GM12878 (cell line): ENCODE data around the gene GPR39.

Source experiments
- EGR1 ChIP-seq, 2 experiments: IDR thresholded peaks; 1 replicate in 1 of 2; 2 replicates in 1 of 2; pipeline ENCODE4 v1.6.1; 2011 to 2012; ENCODE audit warnings: low read depth in 2 of 2, low read length in 2 of 2, borderline replicate concordance in 1 of 2, mild to moderate bottlenecking in 1 of 2, moderate library complexity in 1 of 2
- LARP7 ChIP-seq: fragments of 450-650 bp; IDR thresholded peaks from 2 replicates; pipeline ENCODE4 v1.6.1; 2017; ENCODE audit warnings: mild to moderate bottlenecking
- NFYB ChIP-seq: IDR thresholded peaks from 2 replicates; pipeline ENCODE4 v1.6.1; 2011; ENCODE audit warnings: low read depth, mild to moderate bottlenecking, low read length, improper control_type of control experiment, moderate library complexity; ENCODE audit not compliant: insufficient read depth
- POLR2A ChIP-seq: IDR thresholded peaks from 2 replicates; pipeline ENCODE4 v1.6.1; 2011; ENCODE audit warnings: low read depth, mild to moderate bottlenecking, low read length
- RFX5 ChIP-seq: IDR thresholded peaks from 2 replicates; pipeline ENCODE4 v1.6.1; 2011; ENCODE audit warnings: low read depth, low read length, improper control_type of control experiment
- SRF ChIP-seq, 2 experiments: IDR thresholded peaks; 2 replicates each; pipeline ENCODE4 v1.6.1; 2011; ENCODE audit warnings: low read depth in 2 of 2, low read length in 2 of 2, mild to moderate bottlenecking in 1 of 2, moderate library complexity in 1 of 2
- TBL1XR1 ChIP-seq: IDR thresholded peaks from 2 replicates; pipeline ENCODE4 v1.6.1; 2012; ENCODE audit warnings: low read depth, low read length, improper control_type of control experiment
- ZNF384 ChIP-seq: IDR thresholded peaks from 2 replicates; pipeline ENCODE4 v1.6.1; 2012; ENCODE audit warnings: low read depth, mild to moderate bottlenecking, low read length, improper control_type of control experiment, borderline replicate concordance
- TF ChIP-seq, protein P1 (sequence below): fragments of 450-650 bp; IDR thresholded peaks from 2 replicates; pipeline ENCODE4 v1.6.1; 2016; ENCODE audit warnings: mild to moderate bottlenecking
- TF ChIP-seq, protein P2 (sequence below): fragments of 450-650 bp; IDR thresholded peaks from 2 replicates; pipeline ENCODE4 v1.6.1; 2014; ENCODE audit warnings: mild to moderate bottlenecking
- TF ChIP-seq, protein P3 (sequence below), 3 experiments: IDR thresholded peaks in 2 of 3; conservative IDR thresholded peaks in 1 of 3; 2 replicates each; pipeline ENCODE4 v1.5.1; 2011; ENCODE audit warnings: low read depth in 3 of 3, low read length in 3 of 3, mild to moderate bottlenecking in 3 of 3, control low read depth in 2 of 3, moderate library complexity in 2 of 3, inconsistent platforms in 1 of 3, mixed read lengths in 1 of 3; ENCODE audit not compliant: control insufficient read depth in 2 of 3, insufficient read depth in 1 of 3; ENCODE audit errors: extremely low read depth in 1 of 3
- TF ChIP-seq, protein P4 (sequence below): IDR thresholded peaks from 2 replicates; pipeline ENCODE4 v1.6.1; 2012; ENCODE audit warnings: low read depth, low read length, improper control_type of control experiment
- TF ChIP-seq, protein P5 (sequence below): IDR thresholded peaks from 2 replicates; pipeline ENCODE4 v1.6.1; 2012; ENCODE audit warnings: low read depth, low read length, improper control_type of control experiment

DNA sequence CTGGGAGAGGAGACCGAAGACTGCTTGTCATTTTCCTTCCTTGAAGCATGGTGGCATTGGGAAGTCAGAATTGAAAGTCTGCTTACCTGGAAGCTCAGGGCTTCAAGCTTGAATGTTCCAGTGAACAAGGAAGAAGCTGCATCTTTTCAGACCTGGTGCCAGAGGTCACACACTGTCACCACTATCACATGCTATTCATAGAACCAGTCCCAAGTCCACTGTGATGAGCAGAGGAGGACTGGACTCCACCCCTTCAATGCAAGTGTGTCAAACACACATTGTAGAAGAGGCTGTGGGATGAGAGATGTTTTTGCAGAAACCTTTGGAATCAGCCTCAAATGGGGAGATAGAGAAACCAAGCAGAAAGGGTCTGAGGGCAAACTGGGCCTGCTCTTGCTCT is 172.0 kb downstream of the GPR39 start:
- TF ChIP-seq, protein P1, sequence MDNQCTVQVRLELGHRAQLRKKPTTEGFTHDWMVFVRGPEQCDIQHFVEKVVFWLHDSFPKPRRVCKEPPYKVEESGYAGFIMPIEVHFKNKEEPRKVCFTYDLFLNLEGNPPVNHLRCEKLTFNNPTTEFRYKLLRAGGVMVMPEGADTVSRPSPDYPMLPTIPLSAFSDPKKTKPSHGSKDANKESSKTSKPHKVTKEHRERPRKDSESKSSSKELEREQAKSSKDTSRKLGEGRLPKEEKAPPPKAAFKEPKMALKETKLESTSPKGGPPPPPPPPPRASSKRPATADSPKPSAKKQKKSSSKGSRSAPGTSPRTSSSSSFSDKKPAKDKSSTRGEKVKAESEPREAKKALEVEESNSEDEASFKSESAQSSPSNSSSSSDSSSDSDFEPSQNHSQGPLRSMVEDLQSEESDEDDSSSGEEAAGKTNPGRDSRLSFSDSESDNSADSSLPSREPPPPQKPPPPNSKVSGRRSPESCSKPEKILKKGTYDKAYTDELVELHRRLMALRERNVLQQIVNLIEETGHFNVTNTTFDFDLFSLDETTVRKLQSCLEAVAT = no peak
- TF ChIP-seq LARP7 (no peak), EGR1 (IDR thresholded peaks at IDR 0.05; ENCODE audit: borderline replicate concordance in 1 of 2, low read depth in 2 of 2, low read length in 2 of 2) (no peak), SRF (IDR thresholded peaks at IDR 0.05; ENCODE audit: low read depth in 2 of 2, low read length in 2 of 2) (no peak), POLR2A (no peak), NFYB (no peak), RFX5 (no peak), ZNF384 (no peak), TBL1XR1 (no peak)
- TF ChIP-seq, protein P2, sequence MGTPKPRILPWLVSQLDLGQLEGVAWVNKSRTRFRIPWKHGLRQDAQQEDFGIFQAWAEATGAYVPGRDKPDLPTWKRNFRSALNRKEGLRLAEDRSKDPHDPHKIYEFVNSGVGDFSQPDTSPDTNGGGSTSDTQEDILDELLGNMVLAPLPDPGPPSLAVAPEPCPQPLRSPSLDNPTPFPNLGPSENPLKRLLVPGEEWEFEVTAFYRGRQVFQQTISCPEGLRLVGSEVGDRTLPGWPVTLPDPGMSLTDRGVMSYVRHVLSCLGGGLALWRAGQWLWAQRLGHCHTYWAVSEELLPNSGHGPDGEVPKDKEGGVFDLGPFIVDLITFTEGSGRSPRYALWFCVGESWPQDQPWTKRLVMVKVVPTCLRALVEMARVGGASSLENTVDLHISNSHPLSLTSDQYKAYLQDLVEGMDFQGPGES = no peak
- TF ChIP-seq, protein P3, sequence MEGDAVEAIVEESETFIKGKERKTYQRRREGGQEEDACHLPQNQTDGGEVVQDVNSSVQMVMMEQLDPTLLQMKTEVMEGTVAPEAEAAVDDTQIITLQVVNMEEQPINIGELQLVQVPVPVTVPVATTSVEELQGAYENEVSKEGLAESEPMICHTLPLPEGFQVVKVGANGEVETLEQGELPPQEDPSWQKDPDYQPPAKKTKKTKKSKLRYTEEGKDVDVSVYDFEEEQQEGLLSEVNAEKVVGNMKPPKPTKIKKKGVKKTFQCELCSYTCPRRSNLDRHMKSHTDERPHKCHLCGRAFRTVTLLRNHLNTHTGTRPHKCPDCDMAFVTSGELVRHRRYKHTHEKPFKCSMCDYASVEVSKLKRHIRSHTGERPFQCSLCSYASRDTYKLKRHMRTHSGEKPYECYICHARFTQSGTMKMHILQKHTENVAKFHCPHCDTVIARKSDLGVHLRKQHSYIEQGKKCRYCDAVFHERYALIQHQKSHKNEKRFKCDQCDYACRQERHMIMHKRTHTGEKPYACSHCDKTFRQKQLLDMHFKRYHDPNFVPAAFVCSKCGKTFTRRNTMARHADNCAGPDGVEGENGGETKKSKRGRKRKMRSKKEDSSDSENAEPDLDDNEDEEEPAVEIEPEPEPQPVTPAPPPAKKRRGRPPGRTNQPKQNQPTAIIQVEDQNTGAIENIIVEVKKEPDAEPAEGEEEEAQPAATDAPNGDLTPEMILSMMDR (IDR thresholded peaks at IDR 0.05 in 2 of 3, conservative IDR thresholded peaks at IDR 0.05 in 1 of 3; ENCODE audit: control insufficient read depth in 2 of 3, extremely low read depth in 1 of 3, insufficient read depth in 1 of 3, low read depth in 3 of 3, low read length in 3 of 3) = no peak
- TF ChIP-seq, protein P4, sequence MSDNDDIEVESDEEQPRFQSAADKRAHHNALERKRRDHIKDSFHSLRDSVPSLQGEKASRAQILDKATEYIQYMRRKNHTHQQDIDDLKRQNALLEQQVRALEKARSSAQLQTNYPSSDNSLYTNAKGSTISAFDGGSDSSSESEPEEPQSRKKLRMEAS = no peak
- TF ChIP-seq, protein P5, sequence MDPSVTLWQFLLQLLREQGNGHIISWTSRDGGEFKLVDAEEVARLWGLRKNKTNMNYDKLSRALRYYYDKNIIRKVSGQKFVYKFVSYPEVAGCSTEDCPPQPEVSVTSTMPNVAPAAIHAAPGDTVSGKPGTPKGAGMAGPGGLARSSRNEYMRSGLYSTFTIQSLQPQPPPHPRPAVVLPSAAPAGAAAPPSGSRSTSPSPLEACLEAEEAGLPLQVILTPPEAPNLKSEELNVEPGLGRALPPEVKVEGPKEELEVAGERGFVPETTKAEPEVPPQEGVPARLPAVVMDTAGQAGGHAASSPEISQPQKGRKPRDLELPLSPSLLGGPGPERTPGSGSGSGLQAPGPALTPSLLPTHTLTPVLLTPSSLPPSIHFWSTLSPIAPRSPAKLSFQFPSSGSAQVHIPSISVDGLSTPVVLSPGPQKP = no peak
